ENCODE measurements around the gene CELF2. TPM values are rescaled to one million over a fixed set of nuclear protein-coding genes. Genes with fewer than 3 reads are reported as not detected.

Gene CELF2
- total RNA-seq, 2 donors from 2014 or later: 10.4 to 11.2 TPM

DNA sequence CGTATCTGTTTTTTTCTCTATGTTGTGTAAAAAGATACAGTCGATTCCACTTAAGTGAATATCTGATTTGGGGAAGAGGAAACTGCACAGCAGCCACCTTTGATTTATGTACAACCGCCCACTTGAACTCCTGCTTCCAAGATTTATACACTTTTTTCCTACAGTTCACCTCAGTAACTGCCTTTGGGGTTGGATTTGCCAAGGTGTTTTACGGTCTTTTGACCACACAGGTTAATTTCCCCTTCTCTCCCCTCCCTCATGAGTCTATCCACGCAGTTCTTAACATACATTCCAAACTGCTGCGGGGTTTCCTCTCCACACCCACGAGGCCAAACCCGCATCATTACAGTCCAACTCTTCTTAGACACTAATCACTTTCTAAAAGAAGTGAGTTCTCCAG is 316.8 kb downstream of the CELF2 start:
- intact Hi-C loops (cut with DNase I): no loop called here
- Histone ChIP-seq H3K27ac (no peak overlapping the region), H3K4me3 (no peak overlapping the region), H3K9me3 (no peaks in the 10 kb centered on the region), H3K36me3 (replicated peaks in 1 of 2; ENCODE audit: insufficient read depth in 1 of 2, low read depth in 2 of 2) (no peaks in the 10 kb centered on the region), H3K27me3 (no peaks in the 10 kb centered on the region), H3K4me1 (no peaks in the 10 kb centered on the region)
- 57 to 66% methylated on average over 8 of the region's 8 CpGs for WGBS, 2 donors
- no peak for ATAC-seq
- TF ChIP-seq POLR2A (IDR thresholded peaks at IDR 0.05): no peak
- TF ChIP-seq, protein P1, sequence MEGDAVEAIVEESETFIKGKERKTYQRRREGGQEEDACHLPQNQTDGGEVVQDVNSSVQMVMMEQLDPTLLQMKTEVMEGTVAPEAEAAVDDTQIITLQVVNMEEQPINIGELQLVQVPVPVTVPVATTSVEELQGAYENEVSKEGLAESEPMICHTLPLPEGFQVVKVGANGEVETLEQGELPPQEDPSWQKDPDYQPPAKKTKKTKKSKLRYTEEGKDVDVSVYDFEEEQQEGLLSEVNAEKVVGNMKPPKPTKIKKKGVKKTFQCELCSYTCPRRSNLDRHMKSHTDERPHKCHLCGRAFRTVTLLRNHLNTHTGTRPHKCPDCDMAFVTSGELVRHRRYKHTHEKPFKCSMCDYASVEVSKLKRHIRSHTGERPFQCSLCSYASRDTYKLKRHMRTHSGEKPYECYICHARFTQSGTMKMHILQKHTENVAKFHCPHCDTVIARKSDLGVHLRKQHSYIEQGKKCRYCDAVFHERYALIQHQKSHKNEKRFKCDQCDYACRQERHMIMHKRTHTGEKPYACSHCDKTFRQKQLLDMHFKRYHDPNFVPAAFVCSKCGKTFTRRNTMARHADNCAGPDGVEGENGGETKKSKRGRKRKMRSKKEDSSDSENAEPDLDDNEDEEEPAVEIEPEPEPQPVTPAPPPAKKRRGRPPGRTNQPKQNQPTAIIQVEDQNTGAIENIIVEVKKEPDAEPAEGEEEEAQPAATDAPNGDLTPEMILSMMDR (IDR thresholded peaks at IDR 0.05): no peak
- no peak for DNase-seq

DNA sequence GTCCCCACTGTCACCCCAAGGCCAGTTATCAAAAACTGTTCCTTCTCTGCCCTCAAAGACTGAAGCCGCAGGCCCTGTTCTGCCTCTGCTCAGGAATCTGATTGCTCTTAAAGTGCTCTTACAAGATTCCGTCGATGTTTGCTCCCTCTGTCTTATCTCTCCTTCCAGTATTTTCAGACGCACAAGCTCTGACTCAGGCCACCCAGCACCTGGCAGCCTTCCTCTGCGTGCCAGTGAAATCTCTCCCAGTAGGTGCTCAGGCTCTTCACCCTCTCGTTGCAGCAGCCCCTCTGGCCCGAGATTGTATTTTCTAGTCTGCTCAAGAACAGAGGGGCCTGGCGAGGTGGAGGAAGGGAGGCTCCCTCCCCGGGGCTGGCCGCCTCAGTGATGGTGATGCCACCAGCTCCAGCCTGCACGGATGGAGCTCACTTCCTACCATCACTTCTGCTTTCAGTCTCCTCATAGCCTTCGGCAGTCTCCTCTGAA is 317.5 kb downstream of the CELF2 start:
- Histone ChIP-seq H3K27me3 (no peaks in the 10 kb centered on the region), H3K4me1 (no peaks in the 10 kb centered on the region), H3K36me3 (replicated peaks in 1 of 2; ENCODE audit: insufficient read depth in 1 of 2, low read depth in 2 of 2) (no peaks in the 10 kb centered on the region), H3K27ac (no peak overlapping the region), H3K4me3 (no peak overlapping the region), H3K9me3 (no peaks in the 10 kb centered on the region)
- WGBS, 2 donors: 43 to 56% methylated on average over 12 of the region's 12 CpGs
- TF ChIP-seq, protein P1 (IDR thresholded peaks at IDR 0.05): no peak
- DNase-seq (no peak), ATAC-seq (no peak)
- intact Hi-C loops (cut with DNase I): no loop called here

DNA sequence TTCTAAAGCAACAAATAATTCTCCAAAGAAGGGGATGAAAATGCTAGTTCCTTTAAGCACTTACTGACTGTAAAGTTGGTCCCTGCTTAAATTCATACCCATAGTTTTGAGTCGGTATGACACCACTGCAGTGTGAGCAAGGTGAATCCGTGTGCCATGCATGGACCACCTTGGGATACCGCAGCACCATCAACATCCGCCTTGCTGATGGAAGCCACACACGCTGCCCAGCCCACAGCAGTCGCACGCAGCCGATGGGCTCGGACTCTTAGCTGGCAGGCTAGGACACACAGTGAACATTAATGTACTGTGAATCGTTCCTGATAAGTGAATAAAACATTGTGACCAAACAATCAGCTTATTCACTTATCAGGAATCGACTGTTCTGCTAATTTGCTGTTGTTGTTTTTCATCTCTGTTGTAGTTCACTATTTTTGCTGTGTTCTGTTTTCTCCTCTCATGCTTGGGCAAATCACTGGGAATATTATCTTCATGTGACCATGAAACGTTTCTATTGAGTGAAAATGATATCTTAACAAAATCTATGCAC is 318.3 kb downstream of the CELF2 start:
- no peak for TF ChIP-seq POLR2A (IDR thresholded peaks at IDR 0.05)
- TF ChIP-seq, protein P1 (IDR thresholded peaks at IDR 0.05): no peak
- WGBS, 2 donors: 73 to 85% methylated on average over 12 of the region's 12 CpGs
- no peaks in the 10 kb centered on the region for H3K4me1 ChIP-seq
- DNase-seq (no peak), ATAC-seq (no peak)
- no peaks in the 10 kb centered on the region for H3K27me3 ChIP-seq
- no peaks in the 10 kb centered on the region for H3K9me3 ChIP-seq
- H3K4me3 ChIP-seq: no peak overlapping the region
- no peak overlapping the region for H3K27ac ChIP-seq
- H3K36me3 ChIP-seq (replicated peaks in 1 of 2; ENCODE audit: insufficient read depth in 1 of 2, low read depth in 2 of 2): no peaks in the 10 kb centered on the region
- intact Hi-C loops (cut with DNase I): no loop called here

DNA sequence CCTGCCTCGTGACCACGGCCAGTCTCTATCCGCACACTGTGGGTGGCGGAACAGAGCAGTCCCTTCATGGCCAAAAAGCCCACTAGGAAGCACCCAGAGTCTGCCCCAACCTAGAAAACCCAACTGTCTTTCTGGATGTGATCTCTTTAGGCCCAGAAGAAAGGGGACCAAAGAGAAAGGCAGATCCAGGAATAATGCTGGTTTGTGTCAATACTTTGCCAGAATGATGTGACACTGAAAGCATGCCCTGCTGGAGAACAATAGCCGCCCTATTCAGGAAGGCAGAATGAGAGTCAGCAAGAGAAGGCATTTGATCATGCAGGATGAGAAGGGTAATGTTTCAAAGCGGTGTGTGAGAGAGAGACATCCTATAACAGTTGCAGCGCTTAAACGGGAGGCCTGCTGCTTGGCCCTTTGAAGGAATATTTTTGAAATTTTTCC is 319.1 kb downstream of the CELF2 start:
- WGBS, 2 donors: 76 to 81% methylated on average over 8 of the region's 8 CpGs
- no peaks in the 10 kb centered on the region for H3K4me1 ChIP-seq
- H3K9me3 ChIP-seq: no peaks in the 10 kb centered on the region
- H3K36me3 ChIP-seq (replicated peaks in 1 of 2; ENCODE audit: insufficient read depth in 1 of 2, low read depth in 2 of 2): no peaks in the 10 kb centered on the region
- no peak for DNase-seq
- no peak overlapping the region for H3K27ac ChIP-seq
- intact Hi-C loops (cut with DNase I): no loop called here
- no peak for ATAC-seq
- no peak for TF ChIP-seq POLR2A (IDR thresholded peaks at IDR 0.05)
- TF ChIP-seq, protein P1 (IDR thresholded peaks at IDR 0.05): no peak
- no peak overlapping the region for H3K4me3 ChIP-seq
- H3K27me3 ChIP-seq: no peaks in the 10 kb centered on the region

- ATAC-seq: no peak
- intact Hi-C loops (cut with DNase I): no loop called here
Measured at GRCh38 chr10:11337516-11337915, 319.8 kb downstream of the CELF2 start.

More at GRCh38 chr10:11337516-11337915, 319.8 kb downstream of the CELF2 start:
- DNase-seq: no peak
- 62 to 71% methylated on average over 10 to 15 of the region's 15 CpGs for WGBS, 2 donors
- Histone ChIP-seq H3K27ac (no peak overlapping the region), H3K9me3 (no peaks in the 10 kb centered on the region), H3K4me3 (no peak overlapping the region), H3K4me1 (no peaks in the 10 kb centered on the region), H3K27me3 (no peaks in the 10 kb centered on the region), H3K36me3 (replicated peaks in 1 of 2; ENCODE audit: insufficient read depth in 1 of 2, low read depth in 2 of 2) (no peaks in the 10 kb centered on the region)
- TF ChIP-seq POLR2A (IDR thresholded peaks at IDR 0.05): no peak
- TF ChIP-seq, protein P1 (IDR thresholded peaks at IDR 0.05): no peak

All from body of pancreas (tissue), 4 donors.